CD8-positive, alpha-beta memory T cell (primary cell): ENCODE measurements around the gene ZDHHC20. TPM values are rescaled to one million over a fixed set of nuclear protein-coding genes. Genes with fewer than 3 reads are reported as not detected.

ENCODE experiments used
- CTCF ChIA-PET: fragments of 350-600 bp; sonication (Branson Sonifier 250); formaldehyde crosslinking; loops from one replicate; lab custom pipeline; 2021; ENCODE audit warnings: antibody characterized with exemption; lab: Charles Lee
- POLR2A ChIA-PET: fragments of 350-600 bp; sonication (Branson Sonifier 250); formaldehyde crosslinking; loops from one replicate; lab custom pipeline; 2021; ENCODE audit warnings: antibody characterized with exemption; lab: Charles Lee
- DNase-seq, 5 donors: peaks; one replicate each; pipeline versions ENCODE4 v3.0.0 to v3.0.0-alpha.2; 2020 to 2022; ENCODE audit warnings: mixed read lengths in 1 of 5
- H3K27ac ChIP-seq: one replicate; pipeline ENCODE4 v1.7.0; 2013; ENCODE audit warnings: low read depth, mild to moderate bottlenecking, low read length, moderate library complexity
- H3K27me3 ChIP-seq: 2 replicates; pipeline ENCODE4 v1.7.0; 2013; ENCODE audit warnings: low read length, mild to moderate bottlenecking; ENCODE audit not compliant: insufficient read depth, poor library complexity, severe bottlenecking
- H3K36me3 ChIP-seq: 2 replicates; pipeline ENCODE4 v1.7.0; 2013; ENCODE audit warnings: mild to moderate bottlenecking, low read length, moderate library complexity; ENCODE audit not compliant: insufficient read depth
- H3K4me1 ChIP-seq: 2 replicates; pipeline ENCODE4 v1.7.0; 2013; ENCODE audit warnings: mild to moderate bottlenecking, low read length, moderate library complexity; ENCODE audit not compliant: insufficient read depth
- H3K4me3 ChIP-seq: 2 replicates; pipeline ENCODE4 v1.7.0; 2013; ENCODE audit warnings: mild to moderate bottlenecking, low read length
- H3K9me3 ChIP-seq: 2 replicates; pipeline ENCODE4 v1.7.0; 2013; ENCODE audit warnings: mild to moderate bottlenecking, low read length
- H3K27ac Mint-ChIP-seq, 8 donors: one replicate each; pipeline ENCODE4 v1.8.0; 2020 to 2021; ENCODE audit warnings: mixed read lengths in 8 of 8, mild to moderate bottlenecking in 6 of 8, inconsistent platforms in 3 of 8, moderate library complexity in 3 of 8
- H3K27me3 Mint-ChIP-seq, 2 donors: one replicate each; pipeline ENCODE4 v1.8.0; 2020 to 2021; ENCODE audit warnings: mixed read lengths in 2 of 2, mild to moderate bottlenecking in 1 of 2, moderate library complexity in 1 of 2
- H3K36me3 Mint-ChIP-seq, 3 donors: one replicate each; pipeline ENCODE4 v1.8.0; 2020 to 2021; ENCODE audit warnings: mixed read lengths in 3 of 3, inconsistent platforms in 1 of 3, mild to moderate bottlenecking in 1 of 3
- H3K4me1 Mint-ChIP-seq, 3 donors: one replicate each; pipeline ENCODE4 v1.8.0; 2020 to 2021; ENCODE audit warnings: mixed read lengths in 3 of 3, inconsistent platforms in 1 of 3, mild to moderate bottlenecking in 1 of 3
- H3K4me3 Mint-ChIP-seq, 7 donors: one replicate each; pipeline ENCODE4 v1.8.0; 2020 to 2021; ENCODE audit warnings: mixed read lengths in 7 of 7, mild to moderate bottlenecking in 6 of 7, moderate library complexity in 4 of 7, inconsistent platforms in 2 of 7
- H3K9me3 Mint-ChIP-seq, 5 donors: one replicate each; pipeline ENCODE4 v1.8.0; 2020 to 2022; ENCODE audit warnings: mixed read lengths in 5 of 5, mild to moderate bottlenecking in 3 of 5, moderate library complexity in 2 of 5, inconsistent platforms in 1 of 5
- polyA plus RNA-seq: library from polyadenylated mRNA; unstranded; fragments of 300-500 nt; fragmentation: Illumina TruSeq; gene quantifications from one replicate; pipeline ENCODE4 v1.2.3, GENCODE V29; 2021
- total RNA-seq, 2 experiments: library from RNA; stranded (reverse); gene quantifications; one replicate each; pipeline ENCODE4 v1.2.3, GENCODE V29; 2021

ZDHHC20 gene
- total and polyA plus RNA-seq, 3 experiments from 2014 or later, result 35.5 to 58.8 (median 50.4) TPM

DNA sequence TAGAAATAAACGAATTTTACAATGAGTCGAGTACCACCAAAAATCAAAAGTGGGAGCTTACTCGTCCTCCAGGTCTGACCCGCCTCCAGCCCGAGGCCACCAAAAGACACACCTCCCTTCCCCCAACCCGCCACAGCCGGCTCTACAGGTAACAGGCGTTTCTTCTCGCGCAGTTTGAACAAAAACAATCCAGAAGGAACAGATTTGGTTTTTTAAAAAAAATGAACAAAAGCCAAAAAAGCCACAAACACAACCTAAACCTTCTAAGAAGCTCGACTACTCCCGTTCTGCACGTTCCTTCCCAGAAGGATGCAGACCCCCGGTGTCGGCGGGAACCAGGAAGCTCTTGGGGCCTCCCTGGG, 671 bp downstream of the ZDHHC20 start:
- peaks cover 3 to 15% (median 5%) of the 10 kb centered on the region in 3 donors for H3K36me3 Mint-ChIP-seq
- Histone ChIP-seq H3K4me1 (peaks cover 28% of the 10 kb centered on the region), H3K4me3 (peak overlapping the region; percentile 76), H3K9me3 (no peaks in the 10 kb centered on the region), H3K27ac (peak overlapping the region; percentile 87), H3K27me3 (no peaks in the 10 kb centered on the region), H3K36me3 (no peaks in the 10 kb centered on the region)
- H3K4me1 Mint-ChIP-seq, result peaks cover 41 to 54% (median 49%) of the 10 kb centered on the region in 3 donors
- no peaks in the 10 kb centered on the region for H3K9me3 Mint-ChIP-seq
- DNase-seq, result peak in 4 of 5 donors; percentile 20 to 68 (median 38)
- peak overlapping the region; percentile 93 to 96 (median 94) for H3K4me3 Mint-ChIP-seq
- H3K27me3 Mint-ChIP-seq, result no peaks in the 10 kb centered on the region
- peak overlapping the region; percentile 86 to 95 (median 92) for H3K27ac Mint-ChIP-seq
- ChIA-PET POLR2A (interaction anchor here (1.0 to 2.4 kb wide), 5 partner anchors 66 to 281 kb away, joined by 4 to 10 read pairs (median 8); partner anchors contain the start of genes MICU2, MRPL57 and SKA3), CTCF (interaction anchor here (1.3 to 4.6 kb wide), 4 partner anchors 9 to 282 kb away, joined by 4 to 31 read pairs (median 11); partner anchors contain the start of genes MRPL57 and SKA3)

DNA sequence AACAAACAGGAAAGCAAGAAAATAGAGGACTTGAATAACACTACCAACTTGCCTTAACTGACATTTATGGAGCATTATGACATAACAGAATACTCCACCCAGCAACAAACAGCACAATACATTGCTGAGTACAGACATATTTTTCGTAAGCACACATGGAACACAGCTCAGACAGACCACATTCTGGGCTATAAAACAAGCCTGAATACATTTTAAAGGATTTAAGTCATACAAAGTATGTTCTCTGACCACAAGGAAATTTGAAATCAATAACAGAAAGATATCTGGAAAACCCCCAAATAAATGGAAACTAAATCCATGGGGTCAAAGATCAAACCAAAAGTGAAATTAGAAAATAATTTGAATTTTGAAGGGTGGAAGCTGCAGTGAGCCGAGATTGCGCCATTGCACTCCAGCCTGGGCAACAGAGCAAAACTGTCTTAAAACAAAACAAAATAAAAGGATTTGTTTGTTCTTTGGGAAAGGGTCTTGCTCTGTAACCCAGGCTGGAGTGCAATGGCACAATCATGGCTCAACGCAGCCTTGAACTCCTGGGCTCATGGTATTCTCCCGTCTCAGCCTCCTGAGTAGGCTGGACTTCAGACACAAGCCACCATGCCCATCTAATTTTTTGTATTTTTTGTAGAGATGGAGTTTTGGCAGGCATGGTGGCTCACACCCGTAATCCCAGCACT, 5.6 kb downstream of the ZDHHC20 start:
- peaks cover 3 to 19% (median 17%) of the 10 kb centered on the region in 3 donors for H3K36me3 Mint-ChIP-seq
- peaks cover 23% of the 10 kb centered on the region for H3K4me1 ChIP-seq

DNA sequence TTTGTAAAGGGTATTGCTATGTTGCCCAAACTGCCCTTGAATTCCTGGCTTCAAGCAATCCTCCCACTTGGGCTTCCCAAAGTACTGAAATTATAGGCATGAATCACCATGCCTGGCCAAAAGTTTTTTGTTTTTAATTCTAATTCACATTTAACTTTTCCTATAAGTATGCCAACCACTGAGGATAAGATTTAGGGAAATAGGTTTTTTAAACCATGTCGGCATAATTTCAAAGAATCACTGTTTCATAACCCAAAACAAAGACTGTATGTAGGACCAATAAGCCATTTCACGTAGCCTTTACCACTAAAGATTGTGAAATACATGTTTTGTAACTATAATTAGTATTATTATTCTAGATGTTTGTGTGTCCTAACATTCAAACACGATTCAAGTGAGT, 8.2 kb downstream of the ZDHHC20 start:
- no peaks in the 10 kb centered on the region for H3K27me3 Mint-ChIP-seq
- H3K4me3 Mint-ChIP-seq, result no peak overlapping the region
- H3K27ac ChIP-seq, result no peak overlapping the region
- H3K27ac Mint-ChIP-seq, result no peak overlapping the region
- CTCF ChIA-PET, result no interaction called here
- peaks cover 0 to 9% (median 5%) of the 10 kb centered on the region in 5 donors for H3K9me3 Mint-ChIP-seq
- no peaks in the 10 kb centered on the region for H3K9me3 ChIP-seq
- no peaks in the 10 kb centered on the region for H3K27me3 ChIP-seq
- peaks cover 55 to 67% (median 61%) of the 10 kb centered on the region in 3 donors for H3K4me1 Mint-ChIP-seq
- peaks cover 5 to 22% (median 16%) of the 10 kb centered on the region in 3 donors for H3K36me3 Mint-ChIP-seq
- no peak overlapping the region for H3K4me3 ChIP-seq
- POLR2A ChIA-PET, result no interaction called here
- no peaks in the 10 kb centered on the region for H3K36me3 ChIP-seq
- no peak for DNase-seq
- peaks cover 5% of the 10 kb centered on the region for H3K4me1 ChIP-seq

More for the DNA sequence above, 5.6 kb downstream of the ZDHHC20 start:
- POLR2A ChIA-PET, result no interaction called here
- Histone ChIP-seq H3K27me3 (no peaks in the 10 kb centered on the region), H3K27ac (no peak overlapping the region), H3K36me3 (no peaks in the 10 kb centered on the region), H3K4me3 (no peak overlapping the region), H3K9me3 (no peaks in the 10 kb centered on the region)
- H3K4me3 Mint-ChIP-seq, result peak overlapping the region in 1 of 7 donors; percentile 51
- no peak for DNase-seq
- no peak overlapping the region for H3K27ac Mint-ChIP-seq
- peaks cover 67 to 79% (median 73%) of the 10 kb centered on the region in 3 donors for H3K4me1 Mint-ChIP-seq
- no peaks in the 10 kb centered on the region for H3K27me3 Mint-ChIP-seq
- H3K9me3 Mint-ChIP-seq, result peaks cover 0 to 9% (median 5%) of the 10 kb centered on the region in 5 donors
- CTCF ChIA-PET, result interaction anchor here (1.9 to 2.0 kb wide), 2 partner anchors 24 to 155 kb away, joined by 5 to 7 read pairs; no protein-coding TSS in a partner anchor

DNA sequence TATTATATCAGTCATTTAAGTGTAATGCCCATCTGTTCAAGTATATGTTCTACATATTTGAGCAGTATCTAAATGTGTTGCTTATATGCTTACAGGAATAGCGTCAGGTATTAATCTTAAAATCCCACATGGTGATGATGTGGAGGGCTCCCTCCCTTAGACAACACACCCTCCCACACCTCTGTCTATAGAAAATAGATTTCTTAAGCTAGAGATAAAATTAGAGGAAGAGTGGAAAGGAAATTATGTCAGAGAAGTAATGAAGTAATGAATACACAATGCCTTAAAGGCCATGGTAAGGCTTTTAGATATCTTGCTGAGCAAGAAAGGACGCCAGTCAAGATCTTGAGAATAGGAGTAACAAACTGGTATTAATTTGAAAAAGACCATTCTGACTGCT, 12.4 kb downstream of the ZDHHC20 start:
- CTCF ChIA-PET, result no interaction called here

DNA sequence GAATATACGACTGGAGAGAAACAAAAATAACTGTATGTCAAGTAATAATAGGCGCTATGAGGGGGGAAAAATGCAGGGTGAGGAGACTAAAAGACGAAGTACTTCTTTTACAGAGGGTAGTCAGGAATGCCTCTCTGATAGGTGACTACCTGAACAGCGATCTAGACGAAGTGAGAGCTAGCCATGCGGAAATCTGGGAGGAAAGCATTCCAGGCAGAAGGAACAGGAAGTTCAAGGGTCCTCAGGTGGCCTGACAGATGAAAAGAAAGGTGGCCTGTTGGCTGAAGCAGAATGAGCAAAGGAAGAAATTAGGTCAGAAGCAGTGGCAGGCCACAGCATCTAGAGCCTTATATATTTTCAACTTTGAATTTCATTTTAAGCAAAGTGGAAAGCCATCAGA, 13.3 kb downstream of the ZDHHC20 start:
- H3K27me3 ChIP-seq, result no peaks in the 10 kb centered on the region
- Mint-ChIP-seq H3K9me3 (no peaks in the 10 kb centered on the region), H3K36me3 (peaks cover 3 to 13% (median 4%) of the 10 kb centered on the region in 3 donors), H3K27me3 (no peaks in the 10 kb centered on the region), H3K27ac (peak overlapping the region in 2 of 8 donors; percentile 33 to 48), H3K4me3 (no peak overlapping the region), H3K4me1 (peaks cover 55 to 70% (median 63%) of the 10 kb centered on the region in 3 donors)
- H3K36me3 ChIP-seq, result no peaks in the 10 kb centered on the region
- no peak overlapping the region for H3K27ac ChIP-seq
- ChIA-PET POLR2A (no interaction called here), CTCF (interaction anchor here (1.0 kb wide), 1 partner anchor 31 kb away, joined by 3 read pairs; no protein-coding TSS in a partner anchor)
- no peak for DNase-seq
- H3K4me1 ChIP-seq, result no peaks in the 10 kb centered on the region
- no peak overlapping the region for H3K4me3 ChIP-seq
- H3K9me3 ChIP-seq, result no peaks in the 10 kb centered on the region

More for the DNA sequence above, 12.4 kb downstream of the ZDHHC20 start:
- H3K36me3 ChIP-seq, result no peaks in the 10 kb centered on the region
- no peaks in the 10 kb centered on the region for H3K4me1 ChIP-seq
- peaks cover 55 to 70% (median 60%) of the 10 kb centered on the region in 3 donors for H3K4me1 Mint-ChIP-seq
- H3K27ac Mint-ChIP-seq, result peak overlapping the region in 1 of 8 donors; percentile 31
- peaks cover 3 to 12% (median 4%) of the 10 kb centered on the region in 3 donors for H3K36me3 Mint-ChIP-seq
- no peak overlapping the region for H3K4me3 ChIP-seq
- H3K27me3 ChIP-seq, result no peaks in the 10 kb centered on the region
- H3K4me3 Mint-ChIP-seq, result no peak overlapping the region
- no peak overlapping the region for H3K27ac ChIP-seq
- no peak for DNase-seq
- POLR2A ChIA-PET, result no interaction called here
- H3K27me3 Mint-ChIP-seq, result no peaks in the 10 kb centered on the region
- no peaks in the 10 kb centered on the region for H3K9me3 ChIP-seq
- H3K9me3 Mint-ChIP-seq, result no peaks in the 10 kb centered on the region

DNA sequence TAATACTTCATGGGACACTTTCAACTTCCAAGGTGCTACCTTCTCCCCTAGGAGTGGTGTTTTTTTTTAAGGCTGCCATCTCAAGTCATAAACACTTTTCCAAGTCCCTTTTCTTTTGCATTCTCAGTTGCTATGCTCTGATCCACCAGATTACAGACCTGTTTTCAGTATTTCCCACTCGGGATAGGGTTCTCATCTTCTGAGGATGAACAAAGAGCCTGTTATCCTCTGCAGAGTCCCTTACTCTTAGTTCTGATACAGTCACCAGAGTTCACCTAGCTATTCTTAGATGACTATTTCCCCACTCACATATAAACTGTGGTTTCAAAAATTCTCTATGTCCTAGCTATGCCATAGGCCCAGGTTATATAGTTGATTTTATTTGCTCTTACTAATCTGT, 15.9 kb downstream of the ZDHHC20 start:
- H3K36me3 Mint-ChIP-seq, result peaks cover 3 to 12% (median 7%) of the 10 kb centered on the region in 3 donors
- H3K4me3 ChIP-seq, result no peak overlapping the region
- POLR2A ChIA-PET, result no interaction called here

DNA sequence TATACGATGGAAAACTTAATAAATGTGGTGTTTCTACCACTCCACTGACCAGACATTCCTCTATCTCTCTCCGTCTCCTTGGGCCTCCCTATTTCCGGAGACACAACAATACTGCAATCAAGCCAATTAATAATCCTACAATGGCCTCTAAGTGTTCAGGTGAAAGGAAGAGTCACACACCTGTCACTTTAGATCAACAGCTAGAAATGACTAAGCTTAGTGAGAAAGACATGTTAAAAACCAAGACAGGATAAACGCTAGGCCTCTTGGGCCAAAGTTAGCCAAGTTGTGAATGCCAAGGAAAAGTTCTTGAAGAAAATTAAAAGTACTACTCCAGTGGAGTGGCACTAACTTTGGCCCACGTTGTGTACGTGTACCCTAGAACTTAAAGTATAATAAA, 22.5 kb downstream of the ZDHHC20 start:
- H3K27me3 Mint-ChIP-seq, result no peaks in the 10 kb centered on the region
- peaks cover 0 to 4% (median 3%) of the 10 kb centered on the region in 5 donors for H3K9me3 Mint-ChIP-seq
- H3K9me3 ChIP-seq, result no peaks in the 10 kb centered on the region
- no peaks in the 10 kb centered on the region for H3K27me3 ChIP-seq
- CTCF ChIA-PET, result interaction anchor here (1.2 to 1.5 kb wide), 2 partner anchors 11 to 14 kb away, joined by 3 read pairs; no protein-coding TSS in a partner anchor
- POLR2A ChIA-PET, result interaction anchor here (1.0 kb wide), 1 partner anchor 18 kb away, joined by 3 read pairs; no protein-coding TSS in a partner anchor
- peak overlapping the region in 7 of 8 donors; percentile 1 to 97 (median 68) for H3K27ac Mint-ChIP-seq
- H3K36me3 Mint-ChIP-seq, result peaks cover 0 to 7% (median 5%) of the 10 kb centered on the region in 3 donors
- peaks cover 43 to 74% (median 70%) of the 10 kb centered on the region in 3 donors for H3K4me1 Mint-ChIP-seq
- peak overlapping the region in 5 of 7 donors; percentile 5 to 40 (median 22) for H3K4me3 Mint-ChIP-seq
- H3K36me3 ChIP-seq, result no peaks in the 10 kb centered on the region
- H3K4me1 ChIP-seq, result peaks cover 22% of the 10 kb centered on the region
- DNase-seq, result no peak
- no peak overlapping the region for H3K4me3 ChIP-seq
- H3K27ac ChIP-seq, result no peak overlapping the region

More for the DNA sequence above, 15.9 kb downstream of the ZDHHC20 start:
- no peak for DNase-seq
- H3K27me3 ChIP-seq, result no peaks in the 10 kb centered on the region
- peaks cover 0 to 2% (median 0%) of the 10 kb centered on the region in 5 donors for H3K9me3 Mint-ChIP-seq
- no peaks in the 10 kb centered on the region for H3K4me1 ChIP-seq
- H3K27me3 Mint-ChIP-seq, result no peaks in the 10 kb centered on the region
- H3K36me3 ChIP-seq, result no peaks in the 10 kb centered on the region
- H3K27ac Mint-ChIP-seq, result peak overlapping the region in 3 of 8 donors; percentile 7 to 64 (median 28)
- CTCF ChIA-PET, result no interaction called here
- no peak overlapping the region for H3K4me3 Mint-ChIP-seq
- no peaks in the 10 kb centered on the region for H3K9me3 ChIP-seq
- H3K4me1 Mint-ChIP-seq, result peaks cover 54 to 76% (median 72%) of the 10 kb centered on the region in 3 donors
- H3K27ac ChIP-seq, result no peak overlapping the region
